Left lung (tissue), 10 donors: ENCODE data around the gene FOXRED2. TPM values are rescaled to one million over a fixed set of nuclear protein-coding genes. Genes with fewer than 3 reads are reported as not detected.

Experiments used
- ATAC-seq: fragments of 200-7000 bp; cut with Tn5 transposase; one replicate; pipeline ENCODE4 v1.9.1; 2020; ENCODE audit warnings: moderate library complexity
- DNase-seq, 4 donors: peaks; one replicate each; pipeline ENCODE4 v3.0.0-alpha.2; 2013 to 2020
- H3K27ac ChIP-seq, 2 donors: fragments of 200-600 bp; sonication (generic) in 1 of 2; one replicate each; pipeline versions ENCODE4 v1.5.0 to v1.8.0; 2020 to 2021
- H3K27me3 ChIP-seq, 2 donors: fragments of 200-600 bp; sonication (generic) in 1 of 2; one replicate each; pipeline versions ENCODE4 v1.5.0 to v1.8.0; 2020 to 2021
- H3K36me3 ChIP-seq, 2 donors: fragments of 200-600 bp; sonication (generic) in 1 of 2; one replicate each; pipeline versions ENCODE4 v1.5.0 to v1.8.0; 2020 to 2021
- H3K4me1 ChIP-seq, 2 donors: fragments of 200-600 bp; one replicate each; pipeline ENCODE4 v1.8.0; 2021
- H3K4me3 ChIP-seq, 2 donors: fragments of 200-600 bp; sonication (generic) in 1 of 2; one replicate each; pipeline versions ENCODE4 v1.5.0 to v1.8.0; 2020 to 2021; ENCODE audit warnings: mild to moderate bottlenecking in 1 of 2
- H3K9me3 ChIP-seq, 2 donors: fragments of 200-600 bp; sonication (generic) in 1 of 2; one replicate each; pipeline versions ENCODE4 v1.5.0 to v1.8.0; 2020 to 2021
- intact Hi-C, 2 donors: fragments of 100-400 bp; cut with DNase I; formaldehyde crosslinking; loops; one replicate each; pipeline versions ENCODE4 v1.11.2 to v1.14.2; 2022
- polyA plus RNA-seq, 6 donors: library from polyadenylated mRNA; unstranded; fragments of 120-200 nt; gene quantifications; one replicate each; pipeline ENCODE4 v1.2.1, GENCODE V29; 2013; ENCODE audit not compliant: insufficient read length in 6 of 6
- total RNA-seq, 2 donors: library from RNA; stranded (reverse); fragmentation: NEBNext Ultra II Directional; extraction: Animal tissue kit (Norgen Biotek cat#: 25700); gene quantifications; one replicate each; pipeline ENCODE4 v1.2.1, GENCODE V29; 2021
- TF ChIP-seq, protein P1 (sequence below), 2 donors: fragments of 200-600 bp; sonication (generic) in 1 of 2; IDR thresholded peaks; one replicate each; pipeline versions ENCODE4 v1.5.0 to v1.8.0; 2021; ENCODE audit warnings: antibody characterized with exemption in 2 of 2
- donor health status: DM: no; HTN: yes; CAD: no.
- donor health status: DM: no; HTN: no; CAD: no.

The FOXRED2 gene
- total and polyA plus RNA-seq, 8 donors = 17.2 to 25.0 (median 21.6) TPM

DNA sequence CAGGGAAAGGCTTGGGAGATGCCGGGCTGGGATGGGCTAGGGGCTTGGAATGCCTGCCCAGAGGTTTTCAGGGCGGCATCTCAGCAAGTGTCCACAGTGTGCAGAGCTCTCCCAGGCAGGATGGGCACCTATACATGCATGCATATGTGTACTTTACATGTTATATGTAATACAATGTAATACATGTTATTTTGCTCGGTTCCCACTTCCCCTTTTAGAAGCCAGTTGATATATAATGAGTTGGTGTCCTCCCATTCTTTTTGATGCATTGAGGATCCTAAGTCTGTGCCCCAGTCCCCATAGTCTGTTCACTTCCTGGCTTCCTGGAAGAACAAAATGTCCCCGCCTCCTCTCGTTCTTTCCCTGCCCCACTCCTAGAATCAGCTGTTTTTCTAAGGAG lies 42.2 kb upstream of the FOXRED2 start:
- TF ChIP-seq, protein P1, sequence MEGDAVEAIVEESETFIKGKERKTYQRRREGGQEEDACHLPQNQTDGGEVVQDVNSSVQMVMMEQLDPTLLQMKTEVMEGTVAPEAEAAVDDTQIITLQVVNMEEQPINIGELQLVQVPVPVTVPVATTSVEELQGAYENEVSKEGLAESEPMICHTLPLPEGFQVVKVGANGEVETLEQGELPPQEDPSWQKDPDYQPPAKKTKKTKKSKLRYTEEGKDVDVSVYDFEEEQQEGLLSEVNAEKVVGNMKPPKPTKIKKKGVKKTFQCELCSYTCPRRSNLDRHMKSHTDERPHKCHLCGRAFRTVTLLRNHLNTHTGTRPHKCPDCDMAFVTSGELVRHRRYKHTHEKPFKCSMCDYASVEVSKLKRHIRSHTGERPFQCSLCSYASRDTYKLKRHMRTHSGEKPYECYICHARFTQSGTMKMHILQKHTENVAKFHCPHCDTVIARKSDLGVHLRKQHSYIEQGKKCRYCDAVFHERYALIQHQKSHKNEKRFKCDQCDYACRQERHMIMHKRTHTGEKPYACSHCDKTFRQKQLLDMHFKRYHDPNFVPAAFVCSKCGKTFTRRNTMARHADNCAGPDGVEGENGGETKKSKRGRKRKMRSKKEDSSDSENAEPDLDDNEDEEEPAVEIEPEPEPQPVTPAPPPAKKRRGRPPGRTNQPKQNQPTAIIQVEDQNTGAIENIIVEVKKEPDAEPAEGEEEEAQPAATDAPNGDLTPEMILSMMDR (IDR thresholded peaks at IDR 0.05) = no peak
- no peaks in the 10 kb centered on the region for H3K4me1 ChIP-seq
- H3K27ac ChIP-seq = no peak overlapping the region
- no peaks in the 10 kb centered on the region for H3K36me3 ChIP-seq
- no peak for ATAC-seq
- no peaks in the 10 kb centered on the region for H3K9me3 ChIP-seq
- DNase-seq = no peak
- intact Hi-C loops = no loop called here
- H3K27me3 ChIP-seq = peaks cover 0 to 68% of the 10 kb centered on the region in 2 donors
- no peak overlapping the region for H3K4me3 ChIP-seq

DNA sequence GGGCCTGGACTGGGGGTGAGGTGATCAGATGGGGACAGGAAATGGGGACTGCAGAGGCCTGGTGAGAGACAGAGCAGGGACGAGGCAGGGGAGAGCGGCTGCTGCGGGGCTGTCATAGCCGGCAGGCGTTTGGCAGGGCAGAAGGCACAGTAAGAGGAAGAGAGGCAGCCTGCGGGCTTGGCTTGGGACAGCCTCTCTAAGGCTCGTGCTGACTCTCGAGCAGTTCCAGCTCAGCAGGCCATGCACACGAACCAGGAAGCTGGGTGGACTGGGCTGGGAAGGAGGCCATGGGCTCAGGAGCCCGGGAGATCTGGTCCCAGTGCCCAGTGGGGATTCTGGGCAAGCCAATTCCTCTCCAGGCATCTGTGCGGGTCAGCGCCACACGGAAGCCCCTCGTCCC lies 41.8 kb upstream of the FOXRED2 start:
- Histone ChIP-seq H3K4me1 (no peaks in the 10 kb centered on the region), H3K27ac (no peak overlapping the region), H3K9me3 (no peaks in the 10 kb centered on the region), H3K27me3 (peaks cover 0 to 64% of the 10 kb centered on the region in 2 donors), H3K4me3 (no peak overlapping the region), H3K36me3 (no peaks in the 10 kb centered on the region)
- TF ChIP-seq, protein P1 (IDR thresholded peaks at IDR 0.05) = no peak
- no peak for DNase-seq
- intact Hi-C loops = no loop called here
- ATAC-seq = peak; percentile 33

DNA sequence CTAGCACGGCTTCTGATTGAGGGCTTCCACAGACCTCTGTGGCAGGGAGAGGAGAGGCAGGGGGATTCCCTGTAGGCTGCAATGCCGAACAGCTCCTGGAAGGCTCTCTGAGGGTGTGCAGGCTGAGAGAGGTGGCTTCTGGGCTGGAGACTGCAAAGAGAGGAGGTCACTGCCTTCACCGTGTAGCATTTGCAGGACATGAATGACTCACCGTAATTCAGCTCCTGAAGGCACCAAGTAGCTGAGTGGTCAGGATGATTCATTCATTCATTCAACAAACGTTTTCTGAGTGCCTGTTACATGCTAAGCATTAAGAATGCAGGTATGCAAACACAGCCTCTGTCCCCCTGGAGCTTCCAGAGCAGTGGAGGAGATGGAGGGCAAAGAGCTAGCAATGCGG lies 40.1 kb upstream of the FOXRED2 start:
- H3K4me3 ChIP-seq = no peak overlapping the region
- TF ChIP-seq, protein P1 (IDR thresholded peaks at IDR 0.05) = no peak
- no peaks in the 10 kb centered on the region for H3K9me3 ChIP-seq
- DNase-seq (no peak), ATAC-seq (peak; percentile 62)
- intact Hi-C loops = no loop called here
- H3K4me1 ChIP-seq = no peaks in the 10 kb centered on the region
- H3K27me3 ChIP-seq = peaks cover 0 to 50% of the 10 kb centered on the region in 2 donors
- H3K36me3 ChIP-seq = no peaks in the 10 kb centered on the region
- H3K27ac ChIP-seq = no peak overlapping the region

DNA sequence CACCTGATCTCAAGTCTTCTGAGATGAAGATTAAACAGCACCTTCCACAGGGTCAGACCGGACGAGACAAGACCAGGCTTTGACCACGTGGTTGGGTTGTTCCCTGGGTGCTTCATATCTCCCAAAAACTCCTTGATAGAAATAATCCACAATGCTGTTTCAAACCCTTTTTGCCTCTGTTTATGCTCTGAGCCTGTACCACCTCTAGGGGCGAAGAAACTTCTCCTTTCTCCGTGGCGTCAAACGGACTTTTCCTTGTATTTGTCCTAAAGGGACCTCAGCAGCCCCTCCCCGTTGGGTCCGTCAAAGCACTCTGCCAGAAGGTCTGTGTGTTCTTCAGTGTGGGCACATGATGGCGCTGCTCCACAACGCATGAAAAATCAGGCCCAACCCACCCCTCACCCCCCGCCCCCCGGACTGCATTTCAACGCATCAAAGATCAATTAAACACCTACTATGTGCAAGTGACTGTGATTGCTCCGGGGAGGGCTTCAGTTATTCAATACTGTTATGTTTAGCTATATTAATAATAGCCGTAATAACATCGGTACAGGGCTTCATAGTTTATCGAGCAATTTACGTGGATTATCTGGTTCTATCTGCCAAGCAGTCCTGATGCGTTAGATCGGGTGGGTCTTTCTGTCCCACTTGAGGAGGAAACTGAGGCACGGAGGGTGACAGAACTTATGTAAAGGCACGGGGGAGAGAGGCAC lies 39.4 kb upstream of the FOXRED2 start:
- Histone ChIP-seq H3K9me3 (no peaks in the 10 kb centered on the region), H3K27me3 (peaks cover 0 to 43% of the 10 kb centered on the region in 2 donors), H3K36me3 (no peaks in the 10 kb centered on the region), H3K4me3 (no peak overlapping the region), H3K27ac (no peak overlapping the region), H3K4me1 (no peaks in the 10 kb centered on the region)
- ATAC-seq (peak; percentile 78), DNase-seq (peak in 1 of 4 donors; percentile 51)
- TF ChIP-seq, protein P1 (IDR thresholded peaks at IDR 0.05) = peak; percentile 29 to 33
- intact Hi-C loops = no loop called here

DNA sequence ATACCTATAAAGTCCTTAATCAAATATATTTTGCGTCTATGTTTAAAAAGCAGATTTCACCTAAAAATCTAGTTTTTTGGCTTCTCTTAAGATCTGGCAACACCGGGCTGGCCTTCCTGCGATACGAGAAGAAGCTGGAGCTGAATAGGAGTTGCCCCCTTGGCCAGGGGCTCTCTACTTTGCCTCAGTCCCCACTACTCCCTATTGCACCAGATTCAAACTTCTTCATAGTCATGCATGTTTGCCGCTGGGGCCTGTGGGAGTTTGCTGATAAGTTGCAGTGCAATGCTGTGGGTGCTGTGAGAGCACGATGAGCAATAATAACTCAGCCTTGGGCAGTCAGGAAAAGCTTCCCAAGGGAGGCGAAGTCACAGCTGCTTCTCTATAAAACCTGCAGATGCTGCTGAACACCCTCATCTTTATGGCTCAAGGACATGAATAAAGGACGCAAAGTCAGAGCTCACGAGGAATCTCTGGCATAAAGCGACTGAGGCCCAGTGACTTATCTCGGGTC lies 37.3 kb upstream of the FOXRED2 start:
- ATAC-seq = no peak
- H3K4me3 ChIP-seq = no peak overlapping the region
- H3K27me3 ChIP-seq = peaks cover 0 to 22% of the 10 kb centered on the region in 2 donors
- H3K27ac ChIP-seq = no peak overlapping the region
- no peak for DNase-seq
- H3K4me1 ChIP-seq = no peaks in the 10 kb centered on the region
- H3K36me3 ChIP-seq = no peaks in the 10 kb centered on the region
- no peaks in the 10 kb centered on the region for H3K9me3 ChIP-seq
- TF ChIP-seq, protein P1 (IDR thresholded peaks at IDR 0.05) = no peak
- intact Hi-C loops = no loop called here
